Measurements from ENCODE around the gene ORM2. TPM values are rescaled to one million over a fixed set of nuclear protein-coding genes. Genes with fewer than 3 reads are reported as not detected.

The ORM2 gene
- total and polyA plus RNA-seq, 2 of the 13 experiments (the other 11 are each of a cell fraction or from before 2014, with no cell fraction given): 565 to 824 TPM

GRCh38 chr9:114291886-114292590 lies 37.6 kb upstream of the ORM2 start:
- TF ChIP-seq ZNF260 (CRISPR knock-in tag; IDR thresholded peaks at IDR 0.05; ENCODE audit: borderline replicate concordance, low read depth): no peak
- no peak for TF ChIP-seq ARID2 (CRISPR knock-in tag; IDR thresholded peaks at IDR 0.05; ENCODE audit: borderline replicate concordance)
- no peak for TF ChIP-seq KDM1A (CRISPR knock-in tag; IDR thresholded peaks at IDR 0.05)
- TF ChIP-seq TFDP1 (CRISPR knock-in tag; IDR thresholded peaks at IDR 0.05; ENCODE audit: borderline replicate concordance): no peak
- TF ChIP-seq ZSCAN22 (CRISPR knock-in tag; IDR thresholded peaks at IDR 0.05): no peak
- TF ChIP-seq ZNF354B (CRISPR knock-in tag; IDR thresholded peaks at IDR 0.05): no peak
- TF ChIP-seq ZNF549 (CRISPR knock-in tag; IDR thresholded peaks at IDR 0.05): no peak
- TF ChIP-seq CREB1 (IDR thresholded peaks at IDR 0.05): no peak
- TF ChIP-seq CREB1 (CRISPR knock-in tag; IDR thresholded peaks at IDR 0.05): no peak
- TF ChIP-seq BCLAF1 (IDR thresholded peaks at IDR 0.05): no peak
- no peak for TF ChIP-seq HIVEP1 (CRISPR knock-in tag; IDR thresholded peaks at IDR 0.05)
- no peak for TF ChIP-seq NR2C2 (CRISPR knock-in tag; IDR thresholded peaks at IDR 0.05; ENCODE audit: borderline replicate concordance)
- Histone ChIP-seq H4K20me1 (ENCODE audit: insufficient read depth, low read length) (no peaks in the 10 kb centered on the region), H3K9me3 (ENCODE audit: low read length) (peaks cover 10% of the 10 kb centered on the region), H3K4me3 (replicated peaks in 1 of 3; ENCODE audit: insufficient read depth in 1 of 3, low read depth in 2 of 3, low read length in 3 of 3) (no peak overlapping the region), H2AFZ (ENCODE audit: low read length) (no peak overlapping the region), H3K79me2 (ENCODE audit: insufficient read depth, low read length) (no peaks in the 10 kb centered on the region), H3K4me1 (ENCODE audit: insufficient read depth, low read length) (no peaks in the 10 kb centered on the region), H3K4me2 (ENCODE audit: low read depth, low read length) (no peak overlapping the region), H3K27me3 (ENCODE audit: control insufficient read depth in 1 of 2, insufficient read depth in 2 of 2, low read length in 2 of 2) (no peaks in the 10 kb centered on the region), H3K9ac (ENCODE audit: insufficient read depth, low read depth, low read length) (no peak overlapping the region), H3K36me3 (replicated peaks in 1 of 2; ENCODE audit: control insufficient read depth in 1 of 2, insufficient read depth in 2 of 2, low read length in 2 of 2) (peaks cover 31 to 78% of the 10 kb centered on the region in 2 experiments), H3K27ac (ENCODE audit: extremely low read length, insufficient read depth, low read length) (no peak overlapping the region)
- 96% methylated on average over 11 of the region's 11 CpGs for WGBS (ENCODE audit: low lambda C conversion rate)
- ATAC-seq (no peak), FAIRE-seq (no peak), DNase-seq (ENCODE audit: low spot score) (no peak)
- CTCF ChIA-PET (ENCODE audit: low intra/inter-chr PET ratio, low total read pairs): interaction anchor here (1.9 kb wide), 1 partner anchor 184 kb away, joined by 21 read pairs; no protein-coding TSS in a partner anchor
- POLR2A ChIA-PET: interaction anchor here (1.3 to 3.2 kb wide), 4 partner anchors 138 to 210 kb away, joined by 5 to 24 read pairs (median 8); no protein-coding TSS in a partner anchor
- intact Hi-C loops (cut with micrococcal nuclease; ENCODE audit: unreplicated experiment): loop anchor here (1.0 to 5.0 kb wide), 3 partner anchors 135 to 210 kb away; partner anchors contain the start of gene COL27A1
- no TSS peak for BruUV-seq (replicated peaks)
- in situ Hi-C loops (cut with HindIII; ENCODE audit: extremely low pct_ligation_motif_present, low pct_unique_long_range_greater_than_20kb): loop anchor here (5.0 kb wide), 3 partner anchors 135 to 485 kb away; partner anchors contain the start of genes COL27A1 and KIF12

Data from HepG2 (cell line).